ENCODE data around the gene MORN1.
"Not testable (repeated sequence)": the region's sequence is repeated elsewhere in the genome, so short reads cannot be mapped to it uniquely, and the experiment has no call there.

Gene MORN1

DNA sequence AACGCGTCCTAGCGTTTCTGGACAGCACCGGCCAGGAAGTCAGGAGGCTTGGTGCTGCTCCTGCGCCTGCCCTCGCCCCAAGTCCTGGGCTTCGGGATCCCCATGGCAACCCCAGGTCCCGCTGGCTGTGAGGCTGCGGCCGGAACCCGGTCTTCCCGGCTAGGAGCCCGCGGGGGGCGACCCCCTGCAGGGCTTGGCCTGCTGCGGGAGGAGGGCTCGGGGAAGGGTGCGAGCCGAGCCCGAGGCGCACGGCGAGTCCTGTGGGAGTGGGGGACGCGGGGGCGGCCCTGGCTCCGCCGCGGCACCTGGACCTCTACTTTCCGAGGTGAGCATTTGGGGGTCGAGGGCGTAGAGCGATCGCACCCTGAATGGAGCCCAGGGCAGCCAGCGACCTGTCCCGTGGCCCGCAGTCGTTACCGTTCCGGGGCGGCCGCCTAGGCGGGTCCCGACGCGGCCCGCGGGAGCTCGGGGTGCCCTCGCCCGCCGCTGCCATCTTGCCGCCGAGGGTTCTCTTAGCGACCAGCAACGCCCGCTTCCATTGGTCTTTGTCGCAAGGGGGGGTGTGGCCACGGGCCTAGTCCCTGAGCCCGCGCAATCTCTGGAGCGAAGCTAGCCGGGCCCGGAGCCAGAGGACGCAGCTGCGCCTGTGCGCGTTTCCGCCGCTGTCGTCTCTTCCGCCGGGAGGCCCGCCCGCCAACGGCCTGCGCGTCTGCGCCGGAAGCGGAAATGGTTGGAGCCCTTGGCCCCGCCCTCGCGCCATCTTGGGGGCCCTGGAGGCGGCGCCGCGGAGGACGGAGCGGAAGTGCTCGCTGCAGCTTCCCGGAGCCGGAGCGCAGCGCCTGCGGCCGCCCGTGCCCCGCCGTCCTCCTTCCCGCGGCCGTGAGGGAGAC is at the start of gene MORN1, which contains the start of gene RER1:
MORN1 (minus strand) TSS at position 514 of the 890 bp plus-strand sequence; CDS start at position 493, 21 bp downstream.
RER1 (plus strand) TSS at position 801 of the 890 bp plus-strand sequence. CDS start 3,950 bp downstream, outside the sequence.
- peak; percentile 99 for DNase-seq (ENCODE audit: low spot score)

DNA sequence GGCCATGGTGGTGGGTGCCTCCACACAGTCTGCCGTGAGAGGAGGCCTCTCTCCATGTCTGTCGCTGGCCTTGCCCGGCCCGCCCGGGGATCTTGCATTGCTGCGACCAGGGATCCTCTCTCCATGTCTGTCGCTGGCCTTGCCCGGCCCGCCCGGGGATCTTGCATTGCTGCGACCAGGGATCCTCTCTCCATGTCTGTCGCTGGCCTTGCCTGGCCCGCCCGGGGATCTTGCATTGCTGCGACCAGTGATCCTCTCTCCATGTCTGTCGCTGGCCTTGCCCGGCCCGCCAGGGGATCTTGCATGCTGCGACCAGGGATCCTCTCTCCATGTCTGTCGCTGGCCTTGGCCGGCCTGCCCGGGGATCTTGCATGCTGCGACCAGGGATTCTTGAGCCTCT is 49.0 kb upstream of the MORN1 start:
- DNase-seq (ENCODE audit: low spot score): not testable (repeated sequence)

DNA sequence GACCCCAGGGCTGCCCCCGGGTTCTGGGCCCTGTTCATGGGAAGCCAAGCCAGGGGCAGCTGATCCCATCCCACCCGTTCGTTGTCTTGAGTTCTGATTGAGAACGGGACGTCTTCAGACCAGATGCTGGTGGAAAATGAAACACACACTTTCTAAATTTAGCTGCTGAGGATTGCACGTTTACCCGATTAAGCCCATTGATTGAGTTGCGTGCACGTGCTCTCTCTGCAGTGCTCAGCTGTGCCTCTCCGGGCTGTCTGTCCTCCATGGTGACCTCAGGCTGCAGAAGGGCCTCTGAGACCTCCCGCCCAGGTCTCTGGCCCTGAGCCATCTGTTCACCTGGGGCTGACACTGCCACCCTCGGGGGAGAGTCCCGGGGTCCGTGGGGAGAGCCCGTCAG is 48.0 kb upstream of the MORN1 start:
- no peak for DNase-seq (ENCODE audit: low spot score)

DNA sequence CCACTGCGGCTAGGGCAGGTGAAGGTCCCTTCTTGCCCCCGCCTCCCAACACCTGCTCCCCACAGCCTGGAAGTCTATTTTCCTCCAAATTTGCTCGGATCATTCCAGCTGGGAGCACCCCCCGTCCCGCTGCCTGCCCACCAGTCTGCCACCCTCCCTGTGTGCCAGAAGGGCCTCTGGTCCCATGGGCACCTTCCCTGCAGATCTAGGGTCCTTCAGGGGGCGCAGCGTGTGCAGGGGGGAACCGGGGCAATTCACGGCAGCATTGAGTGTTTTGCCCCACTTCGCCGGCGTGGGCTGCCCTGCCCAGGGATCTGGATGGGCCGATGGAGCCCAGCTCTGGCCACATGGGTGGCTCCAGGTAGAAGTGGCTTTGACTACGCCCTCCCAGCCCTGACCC is 47.3 kb upstream of the MORN1 start:
- no peak for DNase-seq (ENCODE audit: low spot score)

DNA sequence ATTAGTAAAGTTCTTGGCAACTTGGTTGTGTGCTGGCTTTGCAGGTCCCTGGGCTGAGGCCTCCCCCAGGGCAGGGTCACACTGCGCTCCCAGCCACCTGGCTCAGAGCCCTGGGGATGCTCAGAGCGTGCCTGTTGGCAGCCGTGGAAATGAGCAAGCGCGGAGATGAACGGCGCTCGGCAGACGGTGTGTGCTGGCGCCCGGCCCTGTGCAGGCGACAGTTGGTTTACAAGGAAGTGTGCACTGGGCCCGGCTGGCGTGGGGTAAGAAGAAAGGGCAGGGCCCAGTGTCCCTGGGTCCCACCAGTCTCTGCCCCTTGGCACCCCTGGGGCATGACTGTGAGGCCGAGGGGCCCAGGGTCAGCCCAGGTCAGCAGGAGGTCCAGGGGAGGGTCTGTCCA is 46.7 kb upstream of the MORN1 start:
- DNase-seq (ENCODE audit: low spot score): no peak

DNA sequence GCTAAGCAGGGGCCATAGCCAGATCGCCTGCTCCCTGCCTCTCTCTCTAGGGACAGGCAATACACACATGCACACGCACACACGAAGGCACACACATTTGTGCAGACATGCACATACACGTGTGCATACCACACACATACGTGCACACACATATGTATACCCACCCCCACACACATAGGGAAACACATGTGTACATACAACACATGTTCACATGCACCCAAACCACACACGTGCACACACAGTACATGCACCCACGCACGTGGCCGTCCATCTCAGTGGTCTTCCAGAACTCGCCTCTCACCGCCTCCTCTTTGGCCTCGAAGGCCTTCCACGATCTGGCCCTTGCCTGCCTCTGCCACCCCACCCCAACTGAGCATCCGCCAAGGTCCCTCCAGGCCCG is 46.3 kb upstream of the MORN1 start:
- no peak for DNase-seq (ENCODE audit: low spot score)

DNA sequence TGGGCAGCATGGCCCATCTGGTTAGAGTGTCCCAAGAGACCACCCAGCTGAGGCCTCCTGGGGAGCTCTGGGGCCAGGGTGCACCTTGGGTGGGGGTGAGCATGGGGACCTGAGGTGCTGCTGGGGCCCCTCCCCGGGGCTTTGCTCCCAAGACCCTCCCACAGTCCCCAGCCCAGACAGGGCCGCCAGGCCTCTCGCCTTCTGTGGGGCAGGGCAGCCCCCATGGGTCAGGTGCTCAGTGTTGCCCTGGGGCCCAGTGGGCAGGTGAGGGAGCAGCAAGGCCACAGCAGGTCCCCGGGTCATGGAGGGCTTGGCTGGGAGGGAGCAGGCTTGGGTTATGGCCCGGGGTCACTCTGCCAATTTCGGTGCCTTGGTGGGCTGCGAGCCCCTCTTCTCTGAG is 45.5 kb upstream of the MORN1 start:
- DNase-seq (ENCODE audit: low spot score): no peak

DNA sequence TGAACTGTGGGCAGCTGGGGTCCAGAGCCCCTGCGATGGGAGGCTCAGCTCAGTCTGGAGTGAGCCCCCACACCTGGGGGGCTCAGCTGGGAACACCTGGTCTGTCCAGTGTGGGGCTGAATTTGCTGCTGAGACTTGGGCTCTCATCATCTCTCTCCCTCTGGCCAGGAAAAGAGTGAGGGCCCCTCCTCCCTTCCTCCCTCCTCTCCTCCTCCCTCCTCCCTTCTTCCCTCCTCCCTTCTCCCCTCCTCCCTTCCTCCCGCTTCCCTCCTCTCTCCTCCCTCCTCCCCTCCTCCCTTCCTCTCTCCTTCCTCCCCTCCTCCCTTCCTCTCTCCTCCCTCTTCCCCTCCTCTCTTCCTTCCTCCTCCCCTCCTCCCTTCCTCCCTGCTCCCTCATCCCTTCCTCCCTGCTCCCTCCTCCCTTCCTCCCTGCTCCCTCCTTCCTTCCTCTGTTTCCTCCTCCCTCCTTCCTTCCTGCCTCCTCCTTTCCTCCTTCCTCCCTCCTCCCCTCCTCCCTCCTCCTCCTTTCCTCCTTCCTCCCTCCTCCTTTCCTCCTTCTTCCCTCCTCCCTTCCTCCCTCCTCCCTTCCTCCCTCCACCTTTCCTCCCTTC is 44.5 kb upstream of the MORN1 start:
- DNase-seq (ENCODE audit: low spot score): no peak

DNA sequence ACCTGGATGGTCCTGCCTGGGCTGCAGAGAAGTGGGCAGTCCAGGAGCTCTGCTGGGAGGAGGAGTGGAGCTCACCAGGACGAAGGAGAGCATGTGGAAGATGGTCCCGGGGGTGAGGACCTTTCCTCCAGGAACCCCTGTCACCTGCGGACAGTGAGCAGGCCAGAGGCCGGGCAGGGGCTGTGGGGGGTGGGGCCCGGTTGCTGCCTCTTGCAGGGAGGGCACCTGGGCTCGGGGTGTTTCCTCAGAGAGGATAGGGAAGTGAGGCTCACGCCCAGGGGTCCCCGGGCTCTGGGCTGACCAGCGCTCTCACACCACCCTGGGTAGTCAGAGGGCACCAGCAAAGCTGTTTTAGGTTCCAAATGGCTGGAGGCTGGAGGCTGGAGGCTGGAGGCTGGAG is 43.7 kb upstream of the MORN1 start:
- no peak for DNase-seq (ENCODE audit: low spot score)

DNA sequence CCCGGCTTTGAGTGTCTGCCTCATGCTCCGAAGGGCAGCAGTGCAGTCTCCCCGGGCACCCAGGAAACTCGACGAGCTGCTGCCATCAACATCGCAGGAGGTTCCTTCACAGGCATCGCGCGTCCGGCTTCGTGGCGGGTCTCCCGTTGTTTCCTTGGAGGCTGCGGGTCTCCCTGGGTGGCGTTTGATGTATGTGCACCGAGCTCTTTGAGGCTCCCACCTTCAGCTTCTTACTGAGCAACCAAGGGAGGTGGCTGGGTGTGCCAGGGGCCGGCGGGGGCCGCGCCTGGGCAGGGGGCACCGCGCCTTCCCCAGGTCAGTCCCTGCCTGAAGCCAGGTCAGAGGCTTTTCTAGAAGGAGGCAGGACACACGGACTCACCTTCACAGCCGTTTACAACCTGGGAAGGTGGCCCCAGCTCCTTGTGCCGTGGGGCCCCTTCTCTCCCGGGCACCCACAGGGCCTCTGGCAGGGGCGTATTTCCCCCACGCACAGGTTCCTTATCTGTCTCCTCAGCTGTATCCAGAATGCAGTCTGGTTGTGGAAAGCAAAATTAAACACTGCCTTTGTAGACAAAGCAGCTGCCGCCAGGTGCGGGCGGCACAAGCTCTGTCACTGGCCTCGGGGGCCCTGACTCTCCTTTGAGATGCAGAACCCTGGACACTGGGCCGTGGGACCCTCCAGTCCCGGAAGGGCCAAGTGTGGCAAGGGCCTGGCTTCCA is 42.7 kb upstream of the MORN1 start:
- DNase-seq (ENCODE audit: low spot score): no peak

DNA sequence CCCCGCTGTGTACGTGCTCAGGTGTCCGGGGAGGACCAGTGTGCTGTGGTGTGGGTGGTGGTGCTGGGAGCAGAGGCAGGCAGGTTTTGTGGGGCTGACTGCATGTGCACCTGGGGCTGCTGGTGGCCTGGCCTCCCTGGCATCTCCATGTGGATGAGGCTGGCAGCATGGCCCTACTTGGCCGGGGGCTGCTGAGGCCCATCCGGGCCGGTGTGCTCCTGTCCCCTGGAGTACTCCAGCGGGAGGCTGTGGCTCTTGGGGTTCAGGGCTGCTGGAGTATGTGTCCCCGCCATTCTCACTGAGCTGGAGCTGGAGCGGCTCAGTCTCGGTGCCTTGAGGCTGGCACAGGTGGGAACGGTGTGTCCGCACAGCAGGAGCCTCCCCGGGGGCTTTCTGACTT is 41.8 kb upstream of the MORN1 start:
- DNase-seq (ENCODE audit: low spot score): no peak

DNA sequence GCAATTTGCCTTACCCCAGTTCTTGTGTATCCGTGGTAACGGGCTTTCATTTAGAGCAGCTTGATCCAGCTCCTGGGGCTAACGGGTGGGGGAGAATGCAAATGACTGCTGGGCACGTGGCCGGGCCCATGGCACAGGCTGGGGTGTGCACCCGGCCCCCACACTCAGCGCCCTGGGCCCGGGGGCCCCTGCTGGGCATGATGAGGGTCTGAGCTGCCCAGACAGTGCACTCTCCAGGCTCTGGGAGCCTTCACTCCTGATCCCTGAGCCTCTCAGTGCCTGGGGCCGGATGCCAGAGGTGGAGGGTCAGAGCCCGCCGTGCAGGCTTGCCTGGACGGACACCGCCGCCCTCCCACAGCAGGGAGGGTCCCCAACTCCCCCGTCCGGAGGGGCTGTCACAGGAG is 41.1 kb upstream of the MORN1 start:
- no peak for DNase-seq (ENCODE audit: low spot score)

DNA sequence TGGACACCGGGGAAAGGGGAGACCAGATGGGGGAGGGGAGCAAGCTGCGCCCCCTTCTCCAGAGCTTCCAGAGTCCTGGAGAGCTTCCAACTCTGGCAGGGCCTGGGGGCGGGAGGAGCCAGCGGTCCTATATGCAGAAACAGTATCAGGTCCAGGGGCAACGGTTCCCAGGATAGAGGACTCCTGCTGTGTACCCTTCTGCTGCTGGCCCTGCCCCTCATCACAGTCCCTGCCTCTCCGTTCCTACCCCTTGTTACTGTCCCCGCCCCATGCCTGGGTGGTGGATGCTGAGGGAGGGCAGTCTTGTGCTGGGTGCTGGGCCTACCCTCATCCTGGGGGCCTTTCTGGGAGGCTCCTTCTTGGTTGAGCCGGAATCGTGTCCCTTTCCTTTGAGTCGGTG is 40.2 kb upstream of the MORN1 start:
- DNase-seq (ENCODE audit: low spot score): no peak

DNA sequence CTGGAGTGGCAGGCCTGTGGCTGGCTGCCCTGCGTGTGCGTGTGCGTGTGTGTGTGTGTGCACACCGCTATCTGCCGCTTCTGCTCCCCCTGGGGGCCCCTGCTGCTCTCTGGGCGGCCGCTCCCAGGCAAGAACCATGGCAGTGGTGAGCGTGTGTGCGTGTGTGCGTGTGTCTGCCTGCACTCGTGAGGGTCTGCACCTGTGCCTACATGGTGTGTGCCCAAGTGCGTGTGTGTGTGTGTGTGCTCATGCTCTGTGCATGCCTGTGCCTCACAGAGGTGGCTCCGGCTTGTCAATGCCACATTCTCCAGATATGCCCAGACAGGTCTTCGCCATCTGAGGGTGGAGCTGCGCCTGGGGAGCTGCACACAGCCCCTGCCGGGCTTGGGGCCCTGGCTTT is 39.7 kb upstream of the MORN1 start:
- no peak for DNase-seq (ENCODE audit: low spot score)

DNA sequence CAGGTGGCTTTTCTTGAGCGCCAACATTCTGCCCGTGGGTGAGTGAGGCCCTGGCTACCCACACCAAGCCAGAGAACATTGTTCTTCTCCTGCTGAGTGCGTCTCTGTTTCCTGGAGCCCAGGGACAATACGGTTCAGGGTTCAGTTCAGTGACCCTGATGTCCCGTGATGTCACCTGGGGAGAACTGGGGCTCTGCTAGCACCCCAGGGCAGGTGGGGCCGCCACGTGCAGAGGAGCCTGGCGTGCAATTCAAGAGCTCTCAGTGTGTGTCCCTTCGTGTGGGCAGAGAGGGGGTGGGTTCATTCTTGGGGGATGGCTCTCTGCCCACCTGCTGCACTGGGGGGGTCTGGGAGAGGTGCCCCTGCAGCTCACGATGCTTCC is 39.2 kb upstream of the MORN1 start:
- no peak for DNase-seq (ENCODE audit: low spot score)

DNA sequence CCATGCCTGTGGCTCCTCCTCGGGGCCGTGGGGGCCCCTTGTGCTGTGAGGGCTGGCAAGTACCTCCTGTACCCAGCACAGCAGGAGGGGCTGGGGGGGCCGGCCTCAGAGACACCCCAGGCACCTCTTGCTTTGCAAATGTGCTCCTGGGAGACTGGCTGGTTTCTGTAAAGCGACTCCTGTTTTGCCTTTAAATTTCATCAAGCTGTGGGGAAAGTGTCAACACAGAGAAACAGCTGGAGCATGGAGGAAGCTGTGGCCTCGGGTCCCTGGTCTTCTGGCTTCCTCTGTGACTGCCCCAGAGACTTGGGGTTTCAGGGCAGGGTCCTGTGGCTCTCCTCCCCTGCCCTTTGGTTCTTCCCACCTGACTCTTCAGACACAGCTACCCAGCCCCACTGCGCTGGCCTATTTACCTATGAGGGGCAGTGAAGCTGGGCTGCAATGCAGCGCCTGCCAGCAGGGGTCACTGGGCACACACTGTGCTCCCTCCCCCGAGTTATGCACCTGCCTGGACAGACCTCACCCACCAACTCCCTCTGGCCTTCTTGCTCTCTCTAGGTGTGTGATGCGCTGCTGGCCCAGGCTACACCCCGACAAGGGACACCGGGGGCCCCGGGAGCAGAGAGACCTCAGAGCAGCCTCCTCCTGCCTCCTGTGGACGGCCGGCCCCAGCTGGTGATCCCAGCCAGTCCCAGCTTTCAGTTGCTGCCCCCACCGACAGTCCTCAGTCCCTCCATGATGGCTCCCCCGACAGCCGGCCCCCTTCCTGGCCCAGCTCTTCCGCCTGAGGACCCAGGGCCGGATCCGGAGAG is 38.6 kb upstream of the MORN1 start:
- DNase-seq (ENCODE audit: low spot score): no peak

DNA sequence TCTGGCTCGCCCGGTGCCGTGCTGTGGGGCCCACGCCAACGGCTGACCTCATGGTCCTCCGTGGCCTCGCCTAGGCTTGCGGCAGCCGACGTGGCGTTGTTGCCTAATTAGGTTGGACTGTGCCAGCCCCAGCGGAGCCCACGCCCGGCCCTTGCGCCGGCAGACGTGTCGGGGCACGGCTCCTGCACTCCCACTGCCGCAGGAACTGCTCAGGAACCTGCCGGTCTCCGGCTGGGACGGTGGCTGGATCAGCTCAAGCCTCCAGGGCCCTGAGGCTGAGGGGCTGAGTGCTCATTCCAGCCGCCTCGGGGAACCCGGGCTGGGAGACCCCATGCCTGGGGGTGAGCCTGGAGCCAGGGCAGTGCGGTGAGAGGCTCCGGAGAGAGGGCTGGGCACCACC is 37.1 kb upstream of the MORN1 start:
- no peak for DNase-seq (ENCODE audit: low spot score)

DNA sequence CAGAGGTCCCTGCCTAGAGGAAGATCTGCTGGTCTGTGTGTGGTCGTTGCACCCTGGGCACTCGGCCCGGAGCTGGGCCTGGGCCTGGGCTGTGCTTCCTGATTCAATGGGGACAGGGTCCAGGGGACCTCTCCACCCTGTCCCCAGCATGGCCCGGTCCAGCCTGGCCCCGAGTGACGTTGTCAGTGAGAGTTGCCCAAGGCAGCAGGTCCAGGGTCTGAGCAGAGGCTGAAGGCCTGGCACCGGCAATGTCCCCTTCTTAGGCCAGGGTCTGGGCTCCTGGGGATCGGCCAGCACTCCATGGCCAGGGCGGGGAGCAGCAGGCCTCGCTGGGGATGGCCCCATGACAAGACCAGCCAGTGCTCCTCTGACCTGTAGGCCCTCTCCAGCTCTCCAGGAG is 36.6 kb upstream of the MORN1 start:
- no peak for DNase-seq (ENCODE audit: low spot score)

DNA sequence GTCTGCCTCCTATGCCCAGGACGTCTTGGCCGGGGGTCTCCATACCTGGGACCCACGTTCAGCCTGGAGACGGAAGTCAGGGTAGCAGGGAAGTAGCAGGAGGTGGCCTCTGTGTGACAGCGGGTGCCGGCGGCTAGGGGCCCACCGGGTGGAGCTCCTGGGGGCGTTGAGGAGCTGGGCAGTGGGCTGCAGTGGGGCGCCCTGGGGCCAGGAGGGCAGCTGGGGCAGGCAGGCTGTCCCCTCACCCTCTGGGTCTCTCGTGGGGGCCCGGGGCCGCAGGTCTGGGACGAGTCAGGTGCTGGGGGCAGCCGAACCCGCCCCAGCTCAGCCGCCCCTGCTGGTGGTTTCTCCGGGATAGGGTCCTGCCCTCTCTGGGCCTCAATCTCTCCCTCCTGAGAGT is 35.7 kb upstream of the MORN1 start:
- no peak for DNase-seq (ENCODE audit: low spot score)

DNA sequence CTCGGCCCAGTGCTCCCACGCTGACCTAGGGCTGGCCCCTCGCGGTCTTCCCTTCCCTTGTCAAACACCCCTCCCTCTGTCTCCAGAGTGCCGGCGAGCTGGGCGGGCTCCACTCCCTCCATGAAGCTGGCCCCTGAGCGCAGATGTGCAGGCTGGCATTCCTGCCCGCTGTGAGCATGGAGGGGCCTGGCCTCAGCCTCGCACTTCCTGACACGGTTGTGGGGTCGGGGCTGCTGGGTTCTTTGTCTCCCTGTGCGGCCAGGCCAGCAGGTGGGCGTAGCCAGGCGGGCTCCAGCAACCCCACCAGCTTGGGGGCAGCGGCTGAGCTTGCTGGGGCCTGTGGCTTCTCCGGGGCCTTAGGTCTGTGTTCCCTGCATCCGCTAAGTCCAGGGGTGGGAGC is 35.2 kb upstream of the MORN1 start:
- no peak for DNase-seq (ENCODE audit: low spot score)

DNA sequence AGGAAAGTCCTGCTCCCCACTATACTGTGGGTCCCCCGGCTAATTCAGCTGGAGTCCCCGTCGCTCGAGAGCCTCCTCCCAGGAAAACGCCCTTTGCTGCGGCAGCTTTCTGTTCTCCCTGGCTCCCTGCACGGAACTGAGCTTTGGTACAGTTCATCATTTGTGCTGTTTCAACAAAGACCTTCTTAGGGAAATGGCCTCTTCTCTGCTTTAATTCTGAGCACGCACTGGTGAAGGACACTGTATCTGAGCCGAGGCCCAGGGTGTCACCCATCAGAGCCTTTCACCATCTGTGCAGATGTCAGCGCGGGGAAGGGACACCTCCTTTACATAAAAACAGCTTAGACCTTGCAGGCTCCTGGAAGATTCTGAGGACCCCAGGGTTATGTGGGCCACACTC is 34.5 kb upstream of the MORN1 start:
- no peak for DNase-seq (ENCODE audit: low spot score)

DNA sequence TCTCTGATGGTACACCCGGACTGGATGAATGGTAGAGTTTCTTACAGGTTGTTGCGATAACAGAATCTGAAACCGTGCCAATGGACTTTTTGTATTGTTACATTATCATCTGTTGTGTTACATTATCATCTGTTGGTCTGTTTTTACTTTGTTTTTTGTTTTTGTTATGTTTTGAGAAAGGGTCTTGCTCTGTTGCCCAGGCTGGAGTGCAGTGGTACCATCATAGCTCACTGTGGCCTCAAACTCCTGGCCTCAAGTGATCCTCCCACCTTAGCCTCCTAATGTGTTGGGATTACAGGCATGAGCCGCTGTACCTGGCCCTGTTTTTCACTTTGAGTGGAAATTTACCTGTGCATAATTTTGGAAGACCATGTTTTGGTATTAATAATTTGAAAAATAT is 31.2 kb upstream of the MORN1 start:
- DNase-seq (ENCODE audit: low spot score): no peak
